HFFc6 (cell line): Measurements from ENCODE around the gene SCARB2. TPM values are rescaled to one million over a fixed set of nuclear protein-coding genes. Genes with fewer than 3 reads are reported as not detected.

Source experiments
- DNase-seq: peaks from one replicate; pipeline ENCODE4 v3.0.0-alpha.2; 2018
- H3K27ac Mint-ChIP-seq: 2 replicates; pipeline ENCODE4 v1.8.0; 2020; ENCODE audit warnings: mild to moderate bottlenecking, mixed read lengths
- H3K27me3 Mint-ChIP-seq: 2 replicates; pipeline ENCODE4 v1.8.0; 2021; ENCODE audit warnings: mild to moderate bottlenecking, moderate library complexity, mixed read lengths; ENCODE audit not compliant: insufficient read depth
- H3K36me3 Mint-ChIP-seq: 2 replicates; pipeline ENCODE4 v1.8.0; 2021; ENCODE audit warnings: low read depth, mixed read lengths
- H3K4me1 Mint-ChIP-seq: 2 replicates; pipeline ENCODE4 v1.8.0; 2020; ENCODE audit warnings: low read depth, mixed read lengths
- H3K4me3 Mint-ChIP-seq: 2 replicates; pipeline ENCODE4 v1.8.0; 2020; ENCODE audit warnings: mild to moderate bottlenecking, moderate library complexity, mixed read lengths
- H3K9me3 Mint-ChIP-seq: 2 replicates; pipeline ENCODE4 v1.8.0; 2020; ENCODE audit warnings: mild to moderate bottlenecking, mixed read lengths
- CTCF ChIP-seq: fragments of 200-600 bp; sonication (generic); IDR thresholded peaks from 2 replicates; pipeline ENCODE4 v1.5.0; 2021; ENCODE audit warnings: antibody characterized with exemption, mild to moderate bottlenecking
- long read RNA-seq: library from polyadenylated mRNA; unstranded; transcript quantifications from one replicate; pipeline ENCODE4 v2.0.0, GENCODE V29; 2019
- total RNA-seq, 6 experiments: library from RNA; stranded (reverse); fragmentation: NEBNext Ultra II Directional; extraction: Animal tissue kit (Norgen Biotek cat#: 25700); gene quantifications; 2 replicates in 1 of 6; 3 replicates in 5 of 6; pipeline ENCODE4 v1.2.3, GENCODE V29; 2021

SCARB2 gene, protein sequence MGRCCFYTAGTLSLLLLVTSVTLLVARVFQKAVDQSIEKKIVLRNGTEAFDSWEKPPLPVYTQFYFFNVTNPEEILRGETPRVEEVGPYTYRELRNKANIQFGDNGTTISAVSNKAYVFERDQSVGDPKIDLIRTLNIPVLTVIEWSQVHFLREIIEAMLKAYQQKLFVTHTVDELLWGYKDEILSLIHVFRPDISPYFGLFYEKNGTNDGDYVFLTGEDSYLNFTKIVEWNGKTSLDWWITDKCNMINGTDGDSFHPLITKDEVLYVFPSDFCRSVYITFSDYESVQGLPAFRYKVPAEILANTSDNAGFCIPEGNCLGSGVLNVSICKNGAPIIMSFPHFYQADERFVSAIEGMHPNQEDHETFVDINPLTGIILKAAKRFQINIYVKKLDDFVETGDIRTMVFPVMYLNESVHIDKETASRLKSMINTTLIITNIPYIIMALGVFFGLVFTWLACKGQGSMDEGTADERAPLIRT
- 100 to 1,000 TPM; 126 to 145 (median 138) TPM for total RNA-seq
- long read RNA-seq, full-length matches to known transcripts = 102 of 114 reads
- long read RNA-seq, partial matches to known transcripts = 11 of 114 reads
- long read RNA-seq, other reads (novel, unspliced or antisense) = 1 of 114 reads

GRCh38 chr4:76213415-76214176 is at the start of gene SCARB2:
Gene SCARB2 (minus strand): TSS chr4:76213824. CDS start chr4:76213543, 281 bp downstream.
- Mint-ChIP-seq H3K9me3 (no peaks in the 10 kb centered on the region), H3K36me3 (no peaks in the 10 kb centered on the region), H3K27me3 (peaks cover 3% of the 10 kb centered on the region; the same call in 1 of the 2 replicates), H3K27ac (peak within 1 kb of the TSS; percentile 97), H3K4me1 (peaks cover 57% of the 10 kb centered on the region), H3K4me3 (peak within 1 kb of the TSS; percentile 94)
- peak; percentile 80 for DNase-seq
- TF ChIP-seq CTCF = no peak

DNA sequence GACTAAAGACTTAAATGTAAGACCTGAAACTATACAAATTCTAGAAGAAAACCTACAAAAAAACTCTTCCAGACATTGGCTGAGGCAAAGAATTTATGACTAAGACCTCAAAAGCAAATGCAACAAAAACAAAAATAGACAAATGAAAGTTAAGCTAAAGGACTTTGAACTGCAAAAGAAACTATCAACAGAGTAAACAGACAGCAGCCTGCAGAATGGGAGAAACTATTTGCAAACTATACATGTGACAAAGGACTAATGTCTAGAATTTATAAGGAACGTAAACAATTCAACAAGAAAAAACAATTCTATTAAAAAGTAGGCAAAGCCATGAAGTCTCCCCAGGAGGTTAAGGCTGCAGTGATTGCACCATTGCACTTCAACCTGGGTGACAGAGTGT is 46.9 kb upstream of the SCARB2 start:
- TF ChIP-seq CTCF = no peak
- Mint-ChIP-seq H3K4me1 (no peaks in the 10 kb centered on the region), H3K27me3 (peaks cover 41% of the 10 kb centered on the region), H3K27ac (no peak overlapping the region), H3K9me3 (no peaks in the 10 kb centered on the region), H3K4me3 (no peak overlapping the region), H3K36me3 (no peaks in the 10 kb centered on the region)
- DNase-seq = no peak

GRCh38 chr4:76257824-76258223 is 44.2 kb upstream of the SCARB2 start:
- Mint-ChIP-seq H3K4me3 (no peak overlapping the region), H3K36me3 (no peaks in the 10 kb centered on the region), H3K27me3 (peaks cover 54% of the 10 kb centered on the region), H3K4me1 (no peaks in the 10 kb centered on the region), H3K27ac (no peak overlapping the region), H3K9me3 (no peaks in the 10 kb centered on the region)
- TF ChIP-seq CTCF = no peak
- DNase-seq = no peak

GRCh38 chr4:76256968-76257367 is 43.3 kb upstream of the SCARB2 start:
- Mint-ChIP-seq H3K4me3 (no peak overlapping the region), H3K27ac (no peak overlapping the region), H3K36me3 (no peaks in the 10 kb centered on the region), H3K27me3 (peaks cover 61% of the 10 kb centered on the region), H3K9me3 (no peaks in the 10 kb centered on the region), H3K4me1 (no peaks in the 10 kb centered on the region)
- TF ChIP-seq CTCF = no peak
- DNase-seq = no peak

DNA sequence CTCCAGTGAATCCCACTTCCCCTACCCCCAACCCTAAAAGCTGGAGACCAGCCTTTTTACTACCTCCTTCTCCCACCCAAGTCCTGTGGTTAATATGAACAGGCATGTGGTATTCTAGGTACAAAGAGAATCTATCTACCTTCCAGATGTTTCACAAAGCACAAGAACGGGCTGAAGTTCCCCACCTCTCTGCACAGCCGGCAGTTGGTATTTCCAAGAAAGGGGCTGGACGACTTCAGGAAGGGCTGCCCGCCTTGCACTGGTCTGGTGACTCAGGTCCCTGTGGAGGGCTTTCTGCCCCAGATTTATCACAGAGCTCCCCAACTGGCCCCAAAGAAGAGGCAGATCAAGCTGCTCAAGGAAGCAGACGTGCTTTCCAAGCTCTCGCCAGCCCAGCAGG is 42.4 kb upstream of the SCARB2 start:
- Mint-ChIP-seq H3K4me1 (peaks cover 5% of the 10 kb centered on the region; the same call in 1 of the 2 replicates), H3K36me3 (no peaks in the 10 kb centered on the region), H3K4me3 (no peak overlapping the region), H3K27me3 (peaks cover 65% of the 10 kb centered on the region), H3K27ac (no peak overlapping the region), H3K9me3 (no peaks in the 10 kb centered on the region)
- no peak for TF ChIP-seq CTCF
- no peak for DNase-seq
